A673 (cell line): ENCODE data around the gene SLIT1. TPM values are rescaled to one million over a fixed set of nuclear protein-coding genes. Genes with fewer than 3 reads are reported as not detected.

Source experiments
- BruUV-seq: library from RNA; stranded (reverse); fragments of 400-500 nt; replicated peaks from 2 replicates; lab custom pipeline; 2021; lab: Mats Ljungman, UMichigan
- CTCF ChIA-PET: fragments of 300-600 bp; sonication (Branson Sonifier 250); formaldehyde crosslinking; loops from one replicate; lab custom pipeline; 2022; ENCODE audit warnings: antibody characterized with exemption; lab: Charles Lee
- POLR2A ChIA-PET: fragments of 300-600 bp; sonication (Branson Sonifier 250); formaldehyde crosslinking; loops from one replicate; lab custom pipeline; 2022; ENCODE audit warnings: antibody characterized with exemption; ENCODE audit not compliant: low non-redundant PET; lab: Charles Lee
- DNase-seq: peaks from one replicate; pipeline ENCODE4 v3.0.0-alpha.2; 2015; ENCODE audit warnings: low spot score
- H3K27ac ChIP-seq: fragments of 200-600 bp; sonication (generic); 2 replicates; pipeline ENCODE4 v1.5.1; 2016; ENCODE audit warnings: mixed run types, low read depth, mild to moderate bottlenecking, mixed read lengths, antibody characterized with exemption, low read length; ENCODE audit not compliant: poor library complexity, severe bottlenecking
- H3K27me3 ChIP-seq: fragments of 200-600 bp; sonication (generic); replicated peaks from 2 replicates; pipeline ENCODE4 v1.6.1; 2017; ENCODE audit warnings: mixed run types, low read depth, mild to moderate bottlenecking, mixed read lengths, antibody characterized with exemption, low read length; ENCODE audit not compliant: insufficient read depth, poor library complexity
- H3K36me3 ChIP-seq: fragments of 200-600 bp; sonication (generic); 2 replicates; pipeline ENCODE4 v1.6.1; 2016; ENCODE audit warnings: mixed run types, mild to moderate bottlenecking, mixed read lengths, antibody characterized with exemption, low read length; ENCODE audit not compliant: insufficient read depth, poor library complexity, severe bottlenecking
- H3K4me1 ChIP-seq: fragments of 200-600 bp; sonication (generic); 2 replicates; pipeline ENCODE4 v1.6.1; 2017; ENCODE audit warnings: mixed run types, mild to moderate bottlenecking, mixed read lengths, antibody characterized with exemption, low read length; ENCODE audit not compliant: insufficient read depth, poor library complexity, severe bottlenecking
- H3K4me3 ChIP-seq: fragments of 200-600 bp; sonication (generic); 2 replicates; pipeline ENCODE4 v1.5.1; 2016; ENCODE audit warnings: low read depth, mixed run types, mild to moderate bottlenecking, mixed read lengths, low read length; ENCODE audit not compliant: poor library complexity, severe bottlenecking
- H3K9me3 ChIP-seq: fragments of 200-600 bp; sonication (generic); 2 replicates; pipeline ENCODE4 v1.6.1; 2016; ENCODE audit warnings: mixed run types, low read depth, mild to moderate bottlenecking, mixed read lengths, antibody characterized with exemption, low read length; ENCODE audit not compliant: poor library complexity, severe bottlenecking
- EZH2 ChIP-seq: fragments of 200-600 bp; sonication (generic); IDR thresholded peaks from 2 replicates; pipeline ENCODE4 v1.6.1; 2017; ENCODE audit warnings: borderline replicate concordance, low read depth, mild to moderate bottlenecking, mixed read lengths, antibody characterized with exemption, low read length; ENCODE audit not compliant: poor library complexity, severe bottlenecking
- intact Hi-C: fragments of 100-400 bp; cut with micrococcal nuclease; formaldehyde crosslinking; loops from one replicate; pipeline ENCODE4 v1.10.0; 2022; ENCODE audit not compliant: unreplicated experiment
- total RNA-seq: library from RNA; stranded (reverse); gene quantifications from 2 replicates; pipeline ENCODE4 v1.2.3, GENCODE V29; 2021
- TF ChIP-seq, protein P1 (sequence below): fragments of 300-800, 200-600 bp; sonication (generic); conservative IDR thresholded peaks from 2 replicates; pipeline ENCODE4 v1.5.1; 2017; ENCODE audit warnings: low read depth, mild to moderate bottlenecking, antibody characterized with exemption, low read length, moderate library complexity, mixed read lengths

Gene SLIT1
- total RNA-seq, 1 experiment from 2014 or later, result 0.43 TPM

DNA sequence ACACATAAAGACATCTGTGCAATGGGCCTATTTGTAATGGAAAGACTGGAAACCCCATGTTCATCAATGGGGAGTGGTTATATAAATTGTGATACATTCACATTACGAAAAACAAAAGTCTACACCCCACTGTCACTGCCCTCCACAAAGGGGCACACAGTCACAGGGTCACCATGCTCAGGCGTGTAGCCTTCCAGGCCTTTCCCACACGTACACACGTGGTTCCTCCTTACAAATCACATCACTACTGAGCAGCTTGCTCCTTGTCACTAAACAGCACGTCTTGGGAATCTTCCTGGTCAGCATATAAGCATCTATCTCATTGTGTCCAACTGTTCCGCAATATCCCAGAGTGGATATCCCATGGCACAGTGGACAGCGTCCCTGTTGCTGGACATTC is 163.1 kb downstream of the SLIT1 start:
- POLR2A ChIA-PET, result no interaction called here
- Histone ChIP-seq H3K36me3 (no peaks in the 10 kb centered on the region), H3K4me3 (no peak overlapping the region), H3K27ac (no peak overlapping the region), H3K4me1 (no peaks in the 10 kb centered on the region), H3K9me3 (no peaks in the 10 kb centered on the region), H3K27me3 (no peaks in the 10 kb centered on the region)
- no peak for DNase-seq
- CTCF ChIA-PET, result interaction anchor here (0.6 kb wide), 1 partner anchor 461 kb away, joined by 3 read pairs; no protein-coding TSS in a partner anchor
- BruUV-seq, result no TSS peak
- intact Hi-C loops, result loop anchor here (10.0 kb wide), 2 partner anchors 258 to 378 kb away; no protein-coding TSS in a partner anchor
- no peak for TF ChIP-seq EZH2
- TF ChIP-seq, protein P1, sequence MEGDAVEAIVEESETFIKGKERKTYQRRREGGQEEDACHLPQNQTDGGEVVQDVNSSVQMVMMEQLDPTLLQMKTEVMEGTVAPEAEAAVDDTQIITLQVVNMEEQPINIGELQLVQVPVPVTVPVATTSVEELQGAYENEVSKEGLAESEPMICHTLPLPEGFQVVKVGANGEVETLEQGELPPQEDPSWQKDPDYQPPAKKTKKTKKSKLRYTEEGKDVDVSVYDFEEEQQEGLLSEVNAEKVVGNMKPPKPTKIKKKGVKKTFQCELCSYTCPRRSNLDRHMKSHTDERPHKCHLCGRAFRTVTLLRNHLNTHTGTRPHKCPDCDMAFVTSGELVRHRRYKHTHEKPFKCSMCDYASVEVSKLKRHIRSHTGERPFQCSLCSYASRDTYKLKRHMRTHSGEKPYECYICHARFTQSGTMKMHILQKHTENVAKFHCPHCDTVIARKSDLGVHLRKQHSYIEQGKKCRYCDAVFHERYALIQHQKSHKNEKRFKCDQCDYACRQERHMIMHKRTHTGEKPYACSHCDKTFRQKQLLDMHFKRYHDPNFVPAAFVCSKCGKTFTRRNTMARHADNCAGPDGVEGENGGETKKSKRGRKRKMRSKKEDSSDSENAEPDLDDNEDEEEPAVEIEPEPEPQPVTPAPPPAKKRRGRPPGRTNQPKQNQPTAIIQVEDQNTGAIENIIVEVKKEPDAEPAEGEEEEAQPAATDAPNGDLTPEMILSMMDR, result no peak

DNA sequence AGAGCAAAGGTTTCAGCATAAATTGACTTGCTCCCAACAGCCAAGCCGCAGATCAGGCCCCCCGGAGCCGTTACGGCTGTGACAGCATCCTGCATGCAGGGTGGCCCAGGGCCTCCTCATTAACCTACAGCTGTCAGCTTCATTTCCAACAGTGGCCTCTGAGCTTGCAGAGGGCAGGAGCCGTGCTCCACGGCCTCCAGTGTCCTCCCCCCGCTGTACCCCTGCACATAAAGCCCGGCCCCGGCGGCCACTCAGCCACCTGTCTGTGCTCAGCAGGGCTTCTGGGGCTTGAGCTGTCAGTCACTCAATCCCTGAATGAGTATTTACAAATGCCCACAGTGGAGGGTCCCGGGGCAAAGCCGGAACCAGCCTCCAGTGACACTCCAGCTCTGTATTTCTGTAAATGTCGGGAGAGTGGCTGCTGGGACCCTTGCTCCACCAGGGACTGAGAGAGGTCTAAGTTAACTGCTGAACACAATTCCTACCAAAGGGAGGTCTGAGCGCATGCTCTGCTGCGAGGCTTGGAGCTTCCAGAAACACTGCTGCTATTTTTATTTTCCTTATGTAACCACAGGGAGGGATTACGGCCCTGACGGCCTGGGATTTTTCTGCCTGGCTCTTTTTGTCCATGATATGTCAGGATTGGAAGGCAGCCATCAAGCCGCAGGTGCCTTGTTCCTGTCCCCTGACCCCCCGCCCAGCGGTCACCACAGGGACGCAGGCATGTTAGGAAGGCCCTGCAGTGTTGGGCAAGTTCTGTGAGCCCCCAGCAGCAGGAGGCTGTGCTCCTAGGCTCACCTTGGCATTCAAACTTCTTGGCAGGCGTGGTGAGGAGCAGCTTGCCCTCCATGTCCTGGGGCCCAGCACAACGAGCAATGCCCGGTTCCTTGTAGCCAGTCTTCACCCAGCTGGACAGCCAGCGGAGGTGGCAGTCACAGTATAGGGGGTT is 165.0 kb downstream of the SLIT1 start:
- CTCF ChIA-PET, result interaction anchor here (0.5 to 0.7 kb wide), 2 partner anchors 144 to 383 kb away, joined by 3 to 7 read pairs; no protein-coding TSS in a partner anchor
- intact Hi-C loops, result loop anchor here (10.0 kb wide), 2 partner anchors 256 to 376 kb away; no protein-coding TSS in a partner anchor

DNA sequence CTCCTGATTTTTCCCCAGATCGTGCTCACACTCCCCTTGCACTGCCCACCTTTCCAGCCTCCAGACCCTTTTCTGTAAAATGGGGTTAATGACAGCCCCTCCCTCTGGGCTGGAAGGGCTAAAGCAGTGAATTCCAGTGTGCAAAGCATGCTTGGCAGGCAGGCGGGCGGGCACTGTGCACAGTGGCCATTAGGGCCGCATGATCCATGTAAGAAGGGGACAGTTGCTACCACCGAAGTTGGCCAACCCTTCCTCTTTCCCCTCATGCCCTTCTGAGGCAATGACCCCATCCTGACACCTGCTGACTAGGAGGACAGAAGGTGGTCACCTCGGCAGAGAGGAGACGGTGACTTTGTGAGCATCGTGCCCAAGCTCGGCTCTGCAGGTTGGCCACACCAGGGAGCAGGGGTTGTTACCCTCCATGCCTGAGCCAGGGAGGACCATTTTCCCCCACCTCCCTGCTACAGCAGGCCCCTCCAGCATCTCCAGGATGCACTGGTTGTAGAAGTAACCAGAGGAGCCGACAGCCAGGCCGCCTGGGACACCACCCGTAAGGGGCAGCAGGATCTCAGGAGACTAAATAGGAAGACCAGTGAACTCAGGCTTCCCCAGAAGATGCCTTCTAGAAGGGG is 166.4 kb downstream of the SLIT1 start:
- ChIA-PET POLR2A (no interaction called here), CTCF (no interaction called here)
- Histone ChIP-seq H3K27me3 (no peaks in the 10 kb centered on the region), H3K9me3 (no peaks in the 10 kb centered on the region), H3K27ac (no peak overlapping the region), H3K36me3 (no peaks in the 10 kb centered on the region), H3K4me1 (no peaks in the 10 kb centered on the region), H3K4me3 (no peak overlapping the region)
- intact Hi-C loops, result no loop called here
- TF ChIP-seq EZH2, result no peak
- TF ChIP-seq, protein P1, result no peak
- no TSS peak for BruUV-seq
- no peak for DNase-seq

More for the DNA sequence above, 165.0 kb downstream of the SLIT1 start:
- TF ChIP-seq EZH2, result no peak
- TF ChIP-seq, protein P1, result no peak
- Histone ChIP-seq H3K9me3 (no peaks in the 10 kb centered on the region), H3K4me1 (no peaks in the 10 kb centered on the region), H3K27ac (no peak overlapping the region), H3K27me3 (no peaks in the 10 kb centered on the region), H3K4me3 (no peak overlapping the region), H3K36me3 (no peaks in the 10 kb centered on the region)
- BruUV-seq, result no TSS peak
- DNase-seq, result no peak
- POLR2A ChIA-PET, result no interaction called here
